HCT116 (cell line): ENCODE results near the gene MUC21. TPM values are rescaled to one million over a fixed set of nuclear protein-coding genes. Genes with fewer than 3 reads are reported as not detected.

Experiments used
- ATAC-seq: fragments of 200-7000 bp; cut with Tn5 transposase; 2 replicates; pipeline ENCODE4 v1.9.1; 2020; ENCODE audit warnings: mild to moderate bottlenecking, moderate library complexity
- BruUV-seq: library from RNA; stranded (reverse); fragments of 400-500 nt; replicated peaks from 2 replicates; lab custom pipeline; 2021; lab: Mats Ljungman, UMichigan
- CTCF ChIA-PET: fragments of 300-600 bp; sonication (Branson Sonifier 250); formaldehyde crosslinking; loops from one replicate; lab custom pipeline; 2021; ENCODE audit warnings: antibody characterized with exemption; lab: Charles Lee
- POLR2A ChIA-PET: fragments of 300-600, 350-600 bp; sonication (Branson Sonifier 250); formaldehyde crosslinking; loops from one replicate; lab custom pipeline; 2021; ENCODE audit warnings: antibody characterized with exemption; lab: Charles Lee
- RAD21 ChIA-PET, 2 experiments: fragments of 300-600 bp; sonication (Branson Sonifier 250); formaldehyde crosslinking; loops; one replicate each; lab custom pipeline; 2023; ENCODE audit warnings: low total read pairs in 2 of 2; ENCODE audit not compliant: uncharacterized antibody in 2 of 2, unreplicated experiment in 2 of 2, low non-redundant PET in 1 of 2; lab: Charles Lee
- DNase-seq: peaks from one replicate; pipeline ENCODE4 v3.0.0-alpha.2; 2010; ENCODE audit warnings: low read depth, low spot score
- H2AFZ ChIP-seq: fragments of 200-600 bp; shearing (Covaris generic), sonication (generic); 2 replicates; pipeline ENCODE4 v1.6.1; 2017; ENCODE audit warnings: low read depth, mixed run types, mixed read lengths, antibody characterized with exemption, low read length; ENCODE audit not compliant: poor library complexity, severe bottlenecking
- H3K27ac ChIP-seq: 2 replicates; pipeline ENCODE4 v1.5.1; 2012; ENCODE audit warnings: low read depth, low read length
- H3K27me3 ChIP-seq: fragments of 200-600 bp; sonication (generic); 2 replicates; pipeline ENCODE4 v1.6.1; 2016; ENCODE audit warnings: mixed run types, low read length, mixed read lengths; ENCODE audit not compliant: insufficient read depth
- H3K36me3 ChIP-seq, 2 experiments: fragments of 200-500 bp in 1 of 2; fragments of 200-600 bp in 1 of 2; sonication (Bioruptor generic) in 1 of 2; sonication (generic) in 1 of 2; 2 replicates each; pipeline versions ENCODE4 v1.5.1 to v1.6.1; 2014 to 2016; ENCODE audit warnings: low read length in 2 of 2, inconsistent platforms in 1 of 2, mixed read lengths in 1 of 2, mixed run types in 1 of 2; ENCODE audit not compliant: insufficient read depth in 2 of 2, control insufficient read depth in 1 of 2
- H3K4me1 ChIP-seq, 2 experiments: fragments of 200-600 bp in 1 of 2; sonication (generic) in 1 of 2; 2 replicates each; pipeline versions ENCODE4 v1.5.1 to v1.6.1; 2012 to 2017; ENCODE audit warnings: low read length in 2 of 2, inconsistent platforms in 1 of 2, mild to moderate bottlenecking in 1 of 2, mixed read lengths in 1 of 2, mixed run types in 1 of 2, moderate library complexity in 1 of 2; ENCODE audit not compliant: insufficient read depth in 2 of 2, control insufficient read depth in 1 of 2
- H3K4me2 ChIP-seq: fragments of 200-600 bp; sonication (generic); 2 replicates; pipeline ENCODE4 v1.6.1; 2017; ENCODE audit warnings: mixed run types, low read length, mixed read lengths
- H3K4me3 ChIP-seq, 2 experiments: fragments of 200-600 bp in 1 of 2; sonication (generic) in 1 of 2; replicated peaks in 1 of 2; 2 replicates each; pipeline ENCODE4 v1.5.1; 2011 to 2016; ENCODE audit warnings: low read length in 2 of 2, control low read depth in 1 of 2, low read depth in 1 of 2, mild to moderate bottlenecking in 1 of 2, mixed read lengths in 1 of 2, mixed run types in 1 of 2
- H3K79me2 ChIP-seq: fragments of 200-600 bp; sonication (generic); 2 replicates; pipeline ENCODE4 v1.6.1; 2017; ENCODE audit warnings: mild to moderate bottlenecking, mixed run types, low read length, moderate library complexity, mixed read lengths; ENCODE audit not compliant: insufficient read depth
- H3K9ac ChIP-seq: fragments of 200-600 bp; sonication (generic); 2 replicates; pipeline ENCODE4 v1.6.1; 2016; ENCODE audit warnings: low read length, mixed read lengths
- H3K9me2 ChIP-seq: fragments of 200-600 bp; sonication (generic), shearing (Covaris generic); 2 replicates; pipeline ENCODE4 v1.6.1; 2017; ENCODE audit warnings: mixed run types, mild to moderate bottlenecking, moderate library complexity; ENCODE audit not compliant: insufficient read depth
- H3K9me3 ChIP-seq, 2 experiments: fragments of 200-500 bp in 1 of 2; fragments of 200-600 bp in 1 of 2; sonication (Bioruptor generic) in 1 of 2; sonication (generic) in 1 of 2; 2 replicates each; pipeline ENCODE4 v1.6.1; 2014 to 2017; ENCODE audit warnings: low read length in 2 of 2, mixed read lengths in 2 of 2, inconsistent platforms in 1 of 2, low read depth in 1 of 2, mild to moderate bottlenecking in 1 of 2, mixed run types in 1 of 2, moderate library complexity in 1 of 2; ENCODE audit not compliant: control insufficient read depth in 1 of 2, insufficient read depth in 1 of 2
- H4K20me1 ChIP-seq: fragments of 200-600 bp; sonication (generic), shearing (Covaris generic); 2 replicates; pipeline ENCODE4 v1.6.1; 2017; ENCODE audit warnings: mixed run types, mild to moderate bottlenecking, moderate library complexity; ENCODE audit not compliant: insufficient read depth
- POLR2A ChIP-seq: IDR thresholded peaks from 2 replicates; pipeline ENCODE4 v1.7.0; 2011; ENCODE audit warnings: borderline replicate concordance; ENCODE audit not compliant: insufficient read depth, insufficient read length; ENCODE audit errors: extremely low read depth
- RAD21 ChIP-seq: IDR thresholded peaks from 2 replicates; pipeline ENCODE4 v1.6.1; 2012; ENCODE audit warnings: low read depth, mild to moderate bottlenecking
- TCF7L2 ChIP-seq: IDR thresholded peaks from 2 replicates; pipeline ENCODE4 v1.7.0; 2011; ENCODE audit warnings: borderline replicate concordance, inconsistent platforms; ENCODE audit not compliant: insufficient read depth, insufficient read length; ENCODE audit errors: extremely low read depth
- intact Hi-C: fragments of 100-400 bp; cut with micrococcal nuclease; formaldehyde crosslinking; loops from 2 replicates; pipeline ENCODE4 v1.10.0; 2022
- total RNA-seq: library from RNA; stranded (reverse); gene quantifications from one replicate; pipeline ENCODE4 v1.2.1, GENCODE V29; 2021; ENCODE audit not compliant: unreplicated experiment
- TF ChIP-seq, protein P1 (sequence below): IDR thresholded peaks from 2 replicates; pipeline ENCODE4 v1.6.1; 2012

Gene MUC21
- total RNA-seq, 1 experiment from 2014 or later: not detected

DNA sequence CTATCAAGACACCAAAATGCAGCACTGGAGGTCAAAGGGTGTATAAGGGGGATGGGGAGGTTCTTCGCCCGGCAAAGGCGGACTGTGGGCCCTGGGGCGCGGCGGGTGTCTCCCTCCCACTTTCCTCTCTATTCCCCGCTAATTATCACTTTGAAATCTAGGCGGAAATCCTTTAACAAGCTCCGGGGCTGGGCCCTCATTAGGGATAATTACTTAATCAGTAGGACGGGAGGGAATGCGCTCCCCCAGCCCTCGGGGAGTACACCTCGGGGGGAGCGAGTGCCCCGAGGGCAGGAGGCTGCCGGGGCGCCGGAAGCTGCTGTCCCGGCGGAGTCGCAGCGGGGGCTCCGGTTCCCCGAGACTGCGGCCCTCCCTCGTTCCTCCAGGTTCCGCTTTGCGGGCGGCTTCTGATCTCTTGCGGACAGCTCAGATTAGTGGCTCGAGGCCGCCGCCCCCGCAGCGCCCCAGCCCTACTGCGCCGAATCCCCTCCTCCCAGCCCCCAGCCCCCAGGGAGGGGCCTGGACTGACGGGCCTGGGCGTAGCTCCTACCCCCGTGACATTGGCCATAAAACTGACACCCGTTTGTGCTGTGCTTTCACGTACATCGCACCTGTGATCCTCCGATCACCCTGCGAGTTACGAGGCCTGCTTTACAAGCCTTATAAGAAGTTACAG is 28.0 kb upstream of the MUC21 start:
- no peaks in the 10 kb centered on the region for H3K79me2 ChIP-seq
- H3K27ac ChIP-seq: no peak overlapping the region
- H3K9me3 ChIP-seq: no peaks in the 10 kb centered on the region
- H2AFZ ChIP-seq: no peak overlapping the region
- DNase-seq (no peak), ATAC-seq (no peak)
- H3K4me3 ChIP-seq: no peak overlapping the region
- intact Hi-C loops: no loop called here
- H3K9me2 ChIP-seq: no peaks in the 10 kb centered on the region
- H3K4me2 ChIP-seq: no peak overlapping the region
- CTCF ChIA-PET: no interaction called here
- no peaks in the 10 kb centered on the region for H3K36me3 ChIP-seq
- H3K9ac ChIP-seq: no peak overlapping the region
- H3K4me1 ChIP-seq: no peaks in the 10 kb centered on the region
- POLR2A ChIA-PET: no interaction called here
- H4K20me1 ChIP-seq: no peaks in the 10 kb centered on the region
- no peaks in the 10 kb centered on the region for H3K27me3 ChIP-seq
- BruUV-seq: no TSS peak
- RAD21 ChIA-PET: no interaction called here
- no peak for TF ChIP-seq POLR2A
- TF ChIP-seq, protein P1, sequence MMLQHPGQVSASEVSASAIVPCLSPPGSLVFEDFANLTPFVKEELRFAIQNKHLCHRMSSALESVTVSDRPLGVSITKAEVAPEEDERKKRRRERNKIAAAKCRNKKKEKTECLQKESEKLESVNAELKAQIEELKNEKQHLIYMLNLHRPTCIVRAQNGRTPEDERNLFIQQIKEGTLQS: no peak
- TF ChIP-seq RAD21: no peak

DNA sequence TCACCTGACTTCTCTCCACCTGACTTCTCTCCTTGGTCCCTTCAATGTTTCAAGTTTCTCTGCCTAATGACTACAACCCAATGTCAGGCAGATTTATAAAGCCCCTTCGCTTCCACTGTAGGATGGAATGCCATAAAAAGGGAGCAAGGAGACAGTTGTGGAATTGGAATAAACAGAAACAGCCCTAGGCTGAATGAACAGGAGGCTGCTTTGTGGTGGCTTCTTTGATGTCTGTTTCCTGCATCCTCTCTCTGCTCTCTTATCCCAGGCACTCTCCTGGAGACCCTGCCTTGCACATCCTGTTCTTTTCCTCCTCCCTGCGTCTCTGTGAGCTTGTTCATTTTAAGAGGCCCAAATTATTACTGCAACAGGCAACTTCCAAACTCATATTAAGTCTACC is 25.8 kb upstream of the MUC21 start:
- CTCF ChIA-PET: interaction anchor here (1.6 kb wide), 1 partner anchor 15 kb away, joined by 4 read pairs; no protein-coding TSS in a partner anchor
- DNase-seq (no peak), ATAC-seq (no peak)
- no peak overlapping the region for H3K9ac ChIP-seq
- intact Hi-C loops: no loop called here
- no peaks in the 10 kb centered on the region for H3K9me3 ChIP-seq
- no peaks in the 10 kb centered on the region for H3K9me2 ChIP-seq
- no peaks in the 10 kb centered on the region; a peak in 1 of 4 replicates for H3K4me1 ChIP-seq
- no peaks in the 10 kb centered on the region for H3K79me2 ChIP-seq
- no TSS peak for BruUV-seq
- no peak overlapping the region for H2AFZ ChIP-seq
- H3K4me2 ChIP-seq: no peak overlapping the region
- TF ChIP-seq TCF7L2: no peak
- TF ChIP-seq, all 23 proteins: peak for 0
- Histone ChIP-seq H4K20me1 (no peaks in the 10 kb centered on the region), H3K4me3 (no peak overlapping the region), H3K36me3 (no peaks in the 10 kb centered on the region), H3K27ac (no peak overlapping the region), H3K27me3 (no peaks in the 10 kb centered on the region)
- ChIA-PET RAD21 (no interaction called here), POLR2A (no interaction called here)
